ENCODE measurements around the gene SORBS1. TPM values are rescaled to one million over a fixed set of nuclear protein-coding genes. Genes with fewer than 3 reads are reported as not detected.

The SORBS1 gene
- total RNA-seq, 4 donors from 2014 or later = 28.1 to 92.5 (median 41.7) TPM

DNA sequence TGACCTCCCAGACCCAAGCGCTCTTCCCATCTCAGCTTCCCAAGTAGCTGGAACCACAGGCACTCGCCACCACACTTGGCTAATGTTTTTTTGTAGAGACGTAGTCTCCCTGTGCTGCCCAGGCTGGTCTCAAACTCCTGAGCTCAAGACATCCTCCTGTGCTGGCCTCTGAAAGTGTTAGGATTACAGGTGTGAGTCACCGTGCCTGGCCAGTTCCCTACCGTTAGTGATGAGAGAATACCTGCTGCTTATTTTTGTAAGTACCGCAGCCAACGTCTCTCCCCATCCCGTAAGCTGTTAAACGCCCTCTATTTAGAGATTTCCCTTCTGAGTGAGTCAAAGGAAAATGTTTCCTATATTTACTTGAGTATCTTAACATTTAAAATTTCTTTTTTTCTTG, 231.9 kb downstream of the SORBS1 start:
- no peak for DNase-seq (ENCODE audit: low spot score in 2 of 2)
- 91% methylated on average over 9 of the region's 9 CpGs for WGBS
- TF ChIP-seq, protein P1, sequence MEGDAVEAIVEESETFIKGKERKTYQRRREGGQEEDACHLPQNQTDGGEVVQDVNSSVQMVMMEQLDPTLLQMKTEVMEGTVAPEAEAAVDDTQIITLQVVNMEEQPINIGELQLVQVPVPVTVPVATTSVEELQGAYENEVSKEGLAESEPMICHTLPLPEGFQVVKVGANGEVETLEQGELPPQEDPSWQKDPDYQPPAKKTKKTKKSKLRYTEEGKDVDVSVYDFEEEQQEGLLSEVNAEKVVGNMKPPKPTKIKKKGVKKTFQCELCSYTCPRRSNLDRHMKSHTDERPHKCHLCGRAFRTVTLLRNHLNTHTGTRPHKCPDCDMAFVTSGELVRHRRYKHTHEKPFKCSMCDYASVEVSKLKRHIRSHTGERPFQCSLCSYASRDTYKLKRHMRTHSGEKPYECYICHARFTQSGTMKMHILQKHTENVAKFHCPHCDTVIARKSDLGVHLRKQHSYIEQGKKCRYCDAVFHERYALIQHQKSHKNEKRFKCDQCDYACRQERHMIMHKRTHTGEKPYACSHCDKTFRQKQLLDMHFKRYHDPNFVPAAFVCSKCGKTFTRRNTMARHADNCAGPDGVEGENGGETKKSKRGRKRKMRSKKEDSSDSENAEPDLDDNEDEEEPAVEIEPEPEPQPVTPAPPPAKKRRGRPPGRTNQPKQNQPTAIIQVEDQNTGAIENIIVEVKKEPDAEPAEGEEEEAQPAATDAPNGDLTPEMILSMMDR (IDR thresholded peaks at IDR 0.05) = no peak
- no peak for TF ChIP-seq POLR2A (IDR thresholded peaks at IDR 0.05)
- TF ChIP-seq POLR2AphosphoS5 (IDR thresholded peaks at IDR 0.05) = no peak
- TF ChIP-seq EP300 (IDR thresholded peaks at IDR 0.05) = no peak
- Histone ChIP-seq H3K4me3 (no peak overlapping the region), H3K27me3 (no peaks in the 10 kb centered on the region), H3K9me3 (no peaks in the 10 kb centered on the region), H3K36me3 (peaks cover 2% of the 10 kb centered on the region), H3K4me1 (peaks cover 5% of the 10 kb centered on the region), H3K27ac (no peak overlapping the region)

- TF ChIP-seq POLR2AphosphoS5 (IDR thresholded peaks at IDR 0.05) (no peak), EP300 (IDR thresholded peaks at IDR 0.05) (no peak), POLR2A (IDR thresholded peaks at IDR 0.05) (no peak)
- TF ChIP-seq, protein P1 (IDR thresholded peaks at IDR 0.05) = no peak
- H3K36me3 ChIP-seq = peaks cover 2% of the 10 kb centered on the region
- WGBS = 62% methylated on average over 3 of the region's 3 CpGs
- H3K27ac ChIP-seq = no peak overlapping the region
- H3K27me3 ChIP-seq = no peaks in the 10 kb centered on the region
- no peaks in the 10 kb centered on the region for H3K4me1 ChIP-seq
- no peak overlapping the region for H3K4me3 ChIP-seq
- no peak for DNase-seq (ENCODE audit: low spot score in 2 of 2)
- no peaks in the 10 kb centered on the region for H3K9me3 ChIP-seq
These were observed 233.2 kb downstream of the SORBS1 start for GRCh38 chr10:95328013-95328412.

GRCh38 chr10:95327367-95327766, 233.8 kb downstream of the SORBS1 start:
- Histone ChIP-seq H3K4me1 (no peaks in the 10 kb centered on the region), H3K36me3 (peaks cover 2% of the 10 kb centered on the region), H3K4me3 (no peak overlapping the region), H3K27ac (no peak overlapping the region), H3K9me3 (no peaks in the 10 kb centered on the region), H3K27me3 (no peaks in the 10 kb centered on the region)
- DNase-seq (ENCODE audit: low spot score in 2 of 2) = no peak
- TF ChIP-seq, protein P1 (IDR thresholded peaks at IDR 0.05) = no peak
- TF ChIP-seq EP300 (IDR thresholded peaks at IDR 0.05) (no peak), POLR2AphosphoS5 (IDR thresholded peaks at IDR 0.05) (no peak), POLR2A (IDR thresholded peaks at IDR 0.05) (no peak)
- 56% methylated on average over 5 of the region's 5 CpGs for WGBS

GRCh38 chr10:95326396-95326795, 234.8 kb downstream of the SORBS1 start:
- Histone ChIP-seq H3K4me3 (no peak overlapping the region), H3K36me3 (peaks cover 7% of the 10 kb centered on the region), H3K9me3 (no peaks in the 10 kb centered on the region), H3K4me1 (no peaks in the 10 kb centered on the region), H3K27ac (no peak overlapping the region), H3K27me3 (no peaks in the 10 kb centered on the region)
- DNase-seq (ENCODE audit: low spot score in 2 of 2) = no peak
- 99% methylated on average over 2 of the region's 2 CpGs for WGBS
- TF ChIP-seq, protein P1 (IDR thresholded peaks at IDR 0.05) = no peak
- TF ChIP-seq POLR2AphosphoS5 (IDR thresholded peaks at IDR 0.05) (no peak), POLR2A (IDR thresholded peaks at IDR 0.05) (no peak)

- Histone ChIP-seq H3K27ac (no peak overlapping the region), H3K4me1 (no peaks in the 10 kb centered on the region), H3K4me3 (no peak overlapping the region), H3K9me3 (no peaks in the 10 kb centered on the region), H3K27me3 (no peaks in the 10 kb centered on the region), H3K36me3 (peaks cover 10% of the 10 kb centered on the region)
- 85% methylated on average over 2 of the region's 2 CpGs for WGBS
- DNase-seq (ENCODE audit: low spot score in 2 of 2) = no peak
- TF ChIP-seq POLR2A (IDR thresholded peaks at IDR 0.05) (no peak), POLR2AphosphoS5 (IDR thresholded peaks at IDR 0.05) (no peak), EP300 (IDR thresholded peaks at IDR 0.05) (no peak)
- TF ChIP-seq, protein P1 (IDR thresholded peaks at IDR 0.05) = no peak
These were observed 235.3 kb downstream of the SORBS1 start for GRCh38 chr10:95325863-95326262.

All from suprapubic skin (tissue), 4 donors.